HEK293T (cell line): ENCODE measurements around the gene CRISP2.
"Not testable (repeated sequence)": the region's sequence is repeated elsewhere in the genome, so short reads cannot be mapped to it uniquely, and the experiment has no call there.

Experiments
- CTCF ChIA-PET: fragments of 350-600 bp; formaldehyde crosslinking; extraction: SDS; loops from one replicate; lab custom pipeline; 2021; ENCODE audit warnings: antibody characterized with exemption, inconsistent platforms; lab: Yijun Ruan, JAX
- POLR2A ChIA-PET: fragments of 350-600 bp; formaldehyde crosslinking; extraction: SDS; loops from one replicate; lab custom pipeline; 2020; ENCODE audit warnings: antibody characterized with exemption, inconsistent platforms; lab: Yijun Ruan, JAX
- DNase-seq: peaks from one replicate; pipeline ENCODE4 v3.0.0; 2012; ENCODE audit warnings: mixed read lengths; ENCODE audit errors: extremely low spot score
- ARNT ChIP-seq: fragments of 450-650 bp; IDR thresholded peaks from 2 replicates; pipeline ENCODE4 v1.6.1; 2017; ENCODE audit warnings: mild to moderate bottlenecking
- BHLHE40 ChIP-seq: fragments of 450-650 bp; IDR thresholded peaks from 2 replicates; pipeline ENCODE4 v1.6.1; 2016; ENCODE audit warnings: mild to moderate bottlenecking, moderate library complexity, borderline replicate concordance
- CTBP1 ChIP-seq: fragments of 450-650 bp; IDR thresholded peaks from 2 replicates; pipeline ENCODE4 v1.6.1; 2016; ENCODE audit warnings: borderline replicate concordance
- ELF4 ChIP-seq: fragments of 450-650 bp; IDR thresholded peaks from 2 replicates; pipeline ENCODE4 v1.6.1; 2017; ENCODE audit warnings: antibody characterized with exemption
- FOXA1 ChIP-seq: fragments of 450-650 bp; IDR thresholded peaks from 2 replicates; pipeline ENCODE4 v1.6.1; 2016; ENCODE audit warnings: mild to moderate bottlenecking
- FOXK2 ChIP-seq: fragments of 450-650 bp; IDR thresholded peaks from 2 replicates; pipeline ENCODE4 v1.6.1; 2016; ENCODE audit warnings: mild to moderate bottlenecking
- FOXM1 ChIP-seq: fragments of 450-650 bp; IDR thresholded peaks from 2 replicates; pipeline ENCODE4 v1.6.1; 2017; ENCODE audit warnings: mild to moderate bottlenecking, borderline replicate concordance
- HDGF ChIP-seq: fragments of 450-650 bp; IDR thresholded peaks from 2 replicates; pipeline ENCODE4 v1.6.1; 2017; ENCODE audit warnings: antibody characterized with exemption, borderline replicate concordance
- L3MBTL2 ChIP-seq: fragments of 450-650 bp; conservative IDR thresholded peaks from 2 replicates; pipeline ENCODE4 v1.6.1; 2016; ENCODE audit warnings: mild to moderate bottlenecking
- LEF1 ChIP-seq: fragments of 450-650 bp; IDR thresholded peaks from 2 replicates; pipeline ENCODE4 v1.6.1; 2017; ENCODE audit warnings: mild to moderate bottlenecking, borderline replicate concordance
- NFRKB ChIP-seq: fragments of 450-650 bp; IDR thresholded peaks from 2 replicates; pipeline ENCODE4 v1.6.1; 2016; ENCODE audit warnings: mild to moderate bottlenecking, moderate library complexity
- SP1 ChIP-seq: fragments of 450-650 bp; IDR thresholded peaks from 2 replicates; pipeline ENCODE4 v1.6.1; 2017
- SUZ12 ChIP-seq: fragments of 450-650 bp; IDR thresholded peaks from 2 replicates; pipeline ENCODE4 v1.6.1; 2016; ENCODE audit warnings: mild to moderate bottlenecking
- TARDBP ChIP-seq: fragments of 450-650 bp; IDR thresholded peaks from 2 replicates; pipeline ENCODE4 v1.6.1; 2016
- ZNF384 ChIP-seq: fragments of 450-650 bp; IDR thresholded peaks from 2 replicates; pipeline ENCODE4 v1.6.1; 2016
- TF ChIP-seq, protein P1 (sequence below): fragments of 450-650 bp; IDR thresholded peaks from 2 replicates; pipeline ENCODE4 v1.6.1; 2016

The CRISP2 gene

DNA sequence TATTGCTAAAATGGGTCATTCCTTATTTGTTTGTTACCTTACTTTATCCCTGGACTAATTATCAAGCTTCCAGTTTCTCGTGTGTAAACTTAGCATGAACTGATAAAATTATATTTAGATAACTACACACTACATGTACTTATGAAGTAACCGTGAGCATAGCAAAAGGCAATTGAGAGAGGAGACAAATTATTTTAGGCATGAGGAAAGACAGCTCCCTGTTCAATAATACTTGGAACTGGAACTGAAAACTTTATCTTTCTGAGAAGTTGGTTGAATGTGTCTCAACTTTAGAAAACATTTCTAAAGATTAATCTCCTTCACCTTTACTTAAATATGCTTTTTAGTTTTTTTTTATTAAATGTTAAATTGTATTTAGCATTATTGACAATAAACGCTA, 19.4 kb upstream of the CRISP2 start:
- no peak for DNase-seq
- CTCF ChIA-PET, result no interaction called here
- TF ChIP-seq HDGF (no peak), CTBP1 (no peak), LEF1 (no peak), FOXK2 (no peak), SP1 (no peak), ZNF384 (no peak)
- TF ChIP-seq, protein P1, sequence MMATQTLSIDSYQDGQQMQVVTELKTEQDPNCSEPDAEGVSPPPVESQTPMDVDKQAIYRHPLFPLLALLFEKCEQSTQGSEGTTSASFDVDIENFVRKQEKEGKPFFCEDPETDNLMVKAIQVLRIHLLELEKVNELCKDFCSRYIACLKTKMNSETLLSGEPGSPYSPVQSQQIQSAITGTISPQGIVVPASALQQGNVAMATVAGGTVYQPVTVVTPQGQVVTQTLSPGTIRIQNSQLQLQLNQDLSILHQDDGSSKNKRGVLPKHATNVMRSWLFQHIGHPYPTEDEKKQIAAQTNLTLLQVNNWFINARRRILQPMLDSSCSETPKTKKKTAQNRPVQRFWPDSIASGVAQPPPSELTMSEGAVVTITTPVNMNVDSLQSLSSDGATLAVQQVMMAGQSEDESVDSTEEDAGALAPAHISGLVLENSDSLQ, result no peak
- POLR2A ChIA-PET, result no interaction called here

DNA sequence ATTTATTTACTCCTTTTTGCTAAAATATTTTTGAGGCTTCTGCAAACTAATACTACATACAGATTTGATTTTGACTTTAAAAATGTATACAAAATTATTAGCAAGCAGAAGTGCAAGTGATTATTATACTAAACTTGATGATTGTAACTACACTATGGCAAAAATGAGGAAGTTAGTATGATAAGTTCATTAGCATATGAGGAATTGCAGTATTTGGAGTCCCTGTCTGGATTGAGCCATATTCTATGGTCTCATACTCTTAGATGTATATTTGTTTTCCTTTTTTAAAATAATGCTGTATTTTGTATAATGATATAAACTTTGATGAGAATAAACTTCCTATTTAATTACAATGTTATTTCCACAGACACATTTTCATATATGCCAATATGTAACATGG, 16.9 kb upstream of the CRISP2 start:
- TF ChIP-seq ELF4 (no peak), L3MBTL2 (no peak), SP1 (no peak), FOXK2 (no peak), BHLHE40 (no peak), CTBP1 (no peak), FOXA1 (no peak), NFRKB (no peak), TARDBP (no peak), ZNF384 (no peak), ARNT (no peak)
- TF ChIP-seq, protein P1, result no peak
- ChIA-PET POLR2A (no interaction called here), CTCF (no interaction called here)
- DNase-seq, result no peak

DNA sequence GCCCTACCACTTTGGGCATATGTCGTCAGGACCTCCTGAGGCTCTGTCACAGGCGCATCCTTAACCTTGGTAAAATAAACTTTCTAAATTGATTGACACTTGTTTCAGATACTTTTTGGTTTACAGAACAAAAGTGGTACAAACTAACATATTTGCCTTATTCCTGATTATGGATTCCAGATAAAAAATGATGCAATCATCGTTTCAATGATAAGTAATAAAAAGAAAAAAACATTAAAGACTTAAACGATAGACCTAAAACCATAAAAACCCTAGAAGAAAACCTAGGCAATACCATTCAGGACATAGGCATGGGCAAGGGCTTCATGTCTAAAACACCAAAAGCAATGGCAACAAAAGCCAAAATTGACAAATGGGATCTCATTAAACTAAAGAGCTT, 10.6 kb upstream of the CRISP2 start:
- CTCF ChIA-PET, DNase-seq: not testable (repeated sequence)

DNA sequence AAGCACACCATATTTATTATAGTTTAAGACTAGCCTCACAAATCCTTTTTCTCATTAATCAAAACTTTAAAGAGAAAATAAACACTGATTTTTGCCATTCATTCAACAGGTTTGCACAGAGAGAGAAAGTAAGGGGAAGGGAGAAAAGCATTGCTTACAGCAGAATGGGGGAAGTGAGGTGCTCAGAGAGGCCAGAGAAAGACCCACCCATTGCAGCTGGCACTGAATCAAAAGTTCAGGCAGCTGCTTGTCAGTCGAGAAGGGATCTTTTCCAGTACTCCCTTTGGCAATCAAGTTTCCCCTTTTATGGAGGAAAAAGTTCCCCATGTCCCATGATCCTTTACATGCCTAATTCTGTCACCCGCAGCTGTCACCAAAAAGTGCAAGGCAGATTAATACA, 8.0 kb upstream of the CRISP2 start:
- CTCF ChIA-PET, result no interaction called here
- no peak for DNase-seq
- TF ChIP-seq L3MBTL2, result no peak
- TF ChIP-seq CTBP1, result no peak
- no peak for TF ChIP-seq NFRKB
- TF ChIP-seq, protein P1, result no peak
- no peak for TF ChIP-seq LEF1
- TF ChIP-seq BHLHE40, result no peak
- TF ChIP-seq FOXK2, result no peak
- no peak for TF ChIP-seq SP1
- no peak for TF ChIP-seq FOXA1
- no peak for TF ChIP-seq ELF4
- TF ChIP-seq SUZ12, result no peak
- POLR2A ChIA-PET, result no interaction called here

More for the DNA sequence above, 10.6 kb upstream of the CRISP2 start:
- POLR2A ChIA-PET, result not testable (repeated sequence)

DNA sequence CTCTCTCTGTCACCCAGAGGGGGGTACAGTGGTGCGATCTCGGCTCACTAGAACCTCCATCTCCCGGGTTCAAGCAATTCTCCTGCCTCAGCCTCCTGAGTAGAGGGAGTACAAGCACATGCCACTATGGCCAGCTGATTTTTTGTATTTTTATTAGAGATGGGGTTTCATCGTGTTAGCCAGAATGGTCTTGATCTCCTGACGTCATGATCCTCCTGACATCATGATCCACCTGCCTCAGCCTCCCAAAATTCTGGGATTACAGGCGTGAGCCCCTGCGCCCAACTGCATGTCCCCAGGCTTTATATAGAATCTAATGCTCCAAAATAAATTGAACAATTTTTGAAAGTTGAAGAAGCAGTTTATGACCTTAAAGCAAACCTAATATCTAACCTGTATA, 7.0 kb upstream of the CRISP2 start:
- POLR2A ChIA-PET, result no interaction called here

DNA sequence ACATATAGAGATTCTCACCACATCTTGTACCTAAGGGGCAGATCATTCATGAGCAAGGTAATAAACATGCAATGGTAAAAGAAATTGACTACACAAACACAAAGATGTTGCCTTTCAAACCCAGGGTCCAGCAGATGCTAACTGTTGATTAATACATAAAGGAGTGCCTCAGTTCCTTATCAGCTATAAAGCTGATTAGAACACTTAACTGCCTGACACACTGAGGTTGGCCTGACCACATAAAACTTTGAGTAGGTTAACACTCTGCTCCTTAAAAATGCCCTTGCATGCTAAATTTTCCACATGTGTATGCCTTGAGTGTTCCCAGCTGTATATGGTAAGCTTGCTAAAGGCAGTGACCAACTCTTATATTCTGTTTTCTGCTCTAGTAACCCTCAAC, 14.9 kb downstream of the CRISP2 start:
- TF ChIP-seq FOXK2 (no peak), SP1 (no peak), ZNF384 (no peak), FOXA1 (no peak), ARNT (no peak), CTBP1 (no peak), SUZ12 (no peak), L3MBTL2 (no peak), FOXM1 (no peak), LEF1 (no peak), NFRKB (no peak), HDGF (no peak), BHLHE40 (no peak), TARDBP (no peak), ELF4 (no peak)
- TF ChIP-seq, protein P1, result no peak
- ChIA-PET POLR2A (no interaction called here), CTCF (no interaction called here)
- DNase-seq, result no peak

More for the DNA sequence above, 7.0 kb upstream of the CRISP2 start:
- CTCF ChIA-PET, result interaction anchor here (0.6 kb wide), 1 partner anchor 90 kb away, joined by 9 read pairs; no protein-coding TSS in a partner anchor
- no peak for DNase-seq
- TF ChIP-seq TARDBP, result no peak
- no peak for TF ChIP-seq FOXK2
- no peak for TF ChIP-seq HDGF

DNA sequence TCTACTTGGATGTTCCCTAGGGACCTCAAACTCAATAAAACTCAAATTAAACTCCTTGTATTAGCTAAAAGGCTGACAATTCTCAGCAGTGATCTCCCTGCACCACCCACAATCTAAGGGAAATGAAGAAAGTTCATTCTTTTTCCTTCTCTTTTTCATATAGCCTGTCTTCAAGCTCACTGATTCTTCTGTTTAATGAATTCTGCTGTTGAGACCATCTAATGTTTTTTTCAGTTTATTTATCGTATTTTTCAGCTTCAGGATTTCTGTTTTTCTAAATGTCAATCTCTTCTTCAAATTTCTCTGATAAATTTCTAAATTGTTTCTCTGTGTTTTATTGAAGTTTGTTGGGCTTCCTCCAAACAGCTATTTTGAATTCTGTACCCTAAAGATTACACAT, 19.8 kb downstream of the CRISP2 start:
- ChIA-PET POLR2A (no interaction called here), CTCF (no interaction called here)
- DNase-seq, result no peak
- TF ChIP-seq FOXA1 (no peak), NFRKB (no peak), BHLHE40 (no peak), ELF4 (no peak), ARNT (no peak), FOXK2 (no peak), HDGF (no peak), TARDBP (no peak), FOXM1 (no peak), SUZ12 (no peak), SP1 (no peak), LEF1 (no peak), CTBP1 (no peak), L3MBTL2 (no peak), ZNF384 (no peak)
- TF ChIP-seq, protein P1, result no peak
